SK-N-SH (cell line): Measurements from ENCODE around the gene ARHGEF28. TPM values are rescaled to one million over a fixed set of nuclear protein-coding genes. Genes with fewer than 3 reads are reported as not detected.

Source experiments
- CTCF ChIA-PET: fragments of 300-600, 350-600 bp; formaldehyde crosslinking; extraction: SDS; loops from one replicate; lab custom pipeline; 2021; lab: Yijun Ruan, JAX
- POLR2A ChIA-PET: fragments of 350-600 bp; sonication (Branson Sonifier 250); formaldehyde crosslinking; extraction: SDS; loops from one replicate; lab custom pipeline; 2020; ENCODE audit warnings: antibody characterized with exemption, inconsistent platforms; lab: Yijun Ruan, JAX
- DNase-seq: peaks from one replicate; pipeline ENCODE4 v3.0.0; 2012
- H2AFZ ChIP-seq: fragments of 200-600 bp; sonication (generic); 2 replicates; pipeline ENCODE4 v1.8.1; 2016; ENCODE audit warnings: antibody characterized with exemption, mild to moderate bottlenecking, low read depth
- H3F3A ChIP-seq: fragments of 200-600 bp; sonication (generic); replicated peaks from 2 replicates; pipeline ENCODE3; 2016; ENCODE audit warnings: antibody characterized with exemption, mild to moderate bottlenecking; ENCODE audit not compliant: insufficient read depth
- H3K27ac ChIP-seq, 2 experiments: fragments of 200-500 bp in 1 of 2; fragments of 200-600 bp in 1 of 2; sonication (Bioruptor generic) in 1 of 2; sonication (generic), shearing (Covaris generic) in 1 of 2; 2 replicates each; pipeline versions ENCODE4 v1.5.1 to v1.6.1; 2014 to 2016; ENCODE audit warnings: low read depth in 2 of 2, inconsistent platforms in 1 of 2, low read length in 1 of 2, mild to moderate bottlenecking in 1 of 2, mixed read lengths in 1 of 2
- H3K27me3 ChIP-seq: fragments of 200-600 bp; sonication (generic), shearing (Covaris generic); 2 replicates; pipeline ENCODE4 v1.6.1; 2016; ENCODE audit warnings: mixed run types; ENCODE audit not compliant: insufficient read depth
- H3K36me3 ChIP-seq, 2 experiments: fragments of 200-500 bp in 1 of 2; fragments of 200-600 bp in 1 of 2; sonication (Bioruptor generic) in 1 of 2; sonication (generic) in 1 of 2; replicated peaks in 1 of 2; 2 replicates each; pipeline versions ENCODE3 to v1.5.1; 2014 to 2016; ENCODE audit warnings: low read length in 1 of 2, mild to moderate bottlenecking in 1 of 2; ENCODE audit not compliant: insufficient read depth in 2 of 2, control insufficient read depth in 1 of 2
- H3K4me1 ChIP-seq, 2 experiments: fragments of 200-500 bp in 1 of 2; fragments of 200-600 bp in 1 of 2; sonication (Bioruptor generic) in 1 of 2; sonication (generic), shearing (Covaris generic) in 1 of 2; 2 replicates each; pipeline versions ENCODE4 v1.5.1 to v1.6.1; 2014 to 2016; ENCODE audit warnings: low read depth in 1 of 2, low read length in 1 of 2, mixed run types in 1 of 2; ENCODE audit not compliant: insufficient read depth in 2 of 2, control insufficient read depth in 1 of 2
- H3K4me2 ChIP-seq: fragments of 200-600 bp; sonication (generic), shearing (Covaris generic); 2 replicates; pipeline ENCODE4 v1.6.1; 2017; ENCODE audit warnings: mixed run types
- H3K4me3 ChIP-seq, 2 experiments: fragments of 200-500 bp in 1 of 2; fragments of 200-600 bp in 1 of 2; sonication (Bioruptor generic) in 1 of 2; sonication (generic), shearing (Covaris generic) in 1 of 2; 2 replicates each; pipeline versions ENCODE4 v1.5.1 to v1.8.1; 2014 to 2016; ENCODE audit warnings: low read depth in 2 of 2, inconsistent platforms in 1 of 2, low read length in 1 of 2, mild to moderate bottlenecking in 1 of 2, mixed read lengths in 1 of 2, moderate library complexity in 1 of 2
- H3K79me2 ChIP-seq: fragments of 200-600 bp; sonication (generic); 2 replicates; pipeline ENCODE4 v1.8.1; 2017; ENCODE audit warnings: mild to moderate bottlenecking; ENCODE audit not compliant: insufficient read depth
- H3K9ac ChIP-seq: fragments of 200-600 bp; sonication (generic); 2 replicates; pipeline ENCODE4 v1.6.1; 2017; ENCODE audit warnings: mixed run types
- H3K9me2 ChIP-seq: fragments of 200-600 bp; sonication (generic); 2 replicates; pipeline ENCODE4 v1.6.1; 2017; ENCODE audit warnings: mixed run types
- H3K9me3 ChIP-seq: fragments of 200-600 bp; sonication (generic); 2 replicates; pipeline ENCODE4 v1.6.1; 2017; ENCODE audit warnings: mixed run types, mild to moderate bottlenecking, moderate library complexity
- H4K20me1 ChIP-seq: fragments of 200-600 bp; sonication (generic); 2 replicates; pipeline ENCODE4 v1.6.1; 2017; ENCODE audit warnings: mild to moderate bottlenecking, mixed run types; ENCODE audit not compliant: insufficient read depth
- FOXJ3 ChIP-seq: sonication (generic); formaldehyde crosslinking; IDR thresholded peaks from 2 replicates; pipeline ENCODE4 v1.5.1; 2020; ENCODE audit warnings: mild to moderate bottlenecking, missing genetic modification reagents
- FOXM1 ChIP-seq: IDR thresholded peaks from 2 replicates; pipeline ENCODE4 v1.4.0; 2012; ENCODE audit warnings: low read depth, mild to moderate bottlenecking
- GABPA ChIP-seq: IDR thresholded peaks from 2 replicates; pipeline ENCODE4 v1.4.0; 2012; ENCODE audit warnings: low read depth, mild to moderate bottlenecking
- JUND ChIP-seq: IDR thresholded peaks from 2 replicates; pipeline ENCODE4 v1.4.0; 2012
- NFIC ChIP-seq: IDR thresholded peaks from 2 replicates; pipeline ENCODE4 v1.4.0; 2012; ENCODE audit warnings: borderline replicate concordance
- RFX5 ChIP-seq: IDR thresholded peaks from 2 replicates; pipeline ENCODE4 v1.6.1; 2012; ENCODE audit warnings: mild to moderate bottlenecking, improper control_type of control experiment, low read length
- TCF12 ChIP-seq: IDR thresholded peaks from 2 replicates; pipeline ENCODE4 v1.4.0; 2012
- TEAD4 ChIP-seq: IDR thresholded peaks from 2 replicates; pipeline ENCODE4 v1.4.0; 2012; ENCODE audit warnings: mild to moderate bottlenecking, borderline replicate concordance; ENCODE audit not compliant: insufficient read depth
- WGBS: methylation state at CpG from one replicate; pipeline ENCODE4 v1.1.6; 2017; ENCODE audit warnings: low lambda C conversion rate; 5-methylcytosine and 5-hydroxymethylcytosine counted together
- polyA plus RNA-seq, 3 experiments: library from polyadenylated mRNA; depleted of rRNA; stranded (reverse); fragments of >200 nt; gene quantifications; 2 replicates each; pipeline ENCODE4 v1.2.3, GENCODE V29; 2012
- TF ChIP-seq, protein P1 (sequence below): fragments of 200-600 bp; sonication (generic); IDR thresholded peaks from 2 replicates; pipeline ENCODE4 v1.6.1; 2017; ENCODE audit warnings: antibody characterized with exemption, mild to moderate bottlenecking, moderate library complexity
- TF ChIP-seq, protein P2 (sequence below): fragments of 150-350 bp; IDR thresholded peaks from 2 replicates; pipeline ENCODE4 v1.6.1; 2017; ENCODE audit warnings: antibody characterized with exemption, low read length, low read depth, borderline replicate concordance
- TF ChIP-seq, protein P3 (sequence below): IDR thresholded peaks from 2 replicates; pipeline ENCODE4 v1.4.0; 2012; ENCODE audit warnings: low read depth, borderline replicate concordance
- TF ChIP-seq, protein P4 (sequence below): IDR thresholded peaks from 2 replicates; pipeline ENCODE4 v1.4.0; 2012; ENCODE audit warnings: low read depth, borderline replicate concordance

ARHGEF28 gene
- polyA plus RNA-seq, 1 of the 3 experiments (the other 2 are of a cell fraction), result 4.2 TPM

DNA sequence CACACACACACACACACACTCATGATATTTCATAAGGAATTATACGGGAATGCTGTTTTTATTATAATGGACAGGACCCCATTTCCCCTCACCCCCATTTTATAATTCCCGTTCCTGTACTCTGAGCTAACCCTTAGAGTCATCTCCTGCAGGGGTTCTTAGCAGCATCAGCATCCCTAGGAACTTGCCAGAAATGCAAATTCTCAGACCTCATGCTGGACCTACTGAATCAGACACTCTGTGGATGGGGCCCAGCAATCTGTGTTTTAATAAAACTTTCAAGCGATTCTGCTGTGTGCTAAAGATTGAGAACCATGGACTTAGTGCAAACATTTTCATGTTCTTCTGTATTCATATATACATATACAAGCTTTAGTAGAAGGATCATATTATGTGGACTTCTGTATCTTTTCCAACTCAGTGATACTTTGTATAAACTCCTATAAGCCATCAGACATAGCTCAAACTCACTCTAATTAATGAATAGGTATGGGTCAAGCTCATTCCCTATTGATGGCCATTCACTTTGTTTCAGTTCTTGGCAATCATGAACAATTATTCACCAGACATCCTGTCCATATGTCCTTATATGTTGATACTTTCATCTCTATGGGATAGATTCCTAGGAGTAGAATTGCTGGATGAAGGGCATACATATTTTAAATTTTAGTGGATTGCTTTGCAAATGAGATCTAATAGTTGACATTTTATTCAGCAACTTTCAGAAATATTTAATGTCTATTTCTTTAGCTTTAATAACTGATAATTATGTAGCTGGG is 65.5 kb downstream of the ARHGEF28 start:
- H3K4me1 ChIP-seq, result peaks cover 0 to 27% of the 10 kb centered on the region in 2 experiments; a peak in 2 of 4 replicates
- no peaks in the 10 kb centered on the region for H3K36me3 ChIP-seq
- no peaks in the 10 kb centered on the region for H3K27me3 ChIP-seq
- H3F3A ChIP-seq, result peaks cover 20% of the 10 kb centered on the region
- no peaks in the 10 kb centered on the region for H3K9me3 ChIP-seq
- peak overlapping the region in 1 of 2 experiments; percentile 76; a peak in 2 of 4 replicates for H3K27ac ChIP-seq
- peaks cover 4% of the 10 kb centered on the region; the same call in 1 of the 2 replicates for H3K79me2 ChIP-seq
- H2AFZ ChIP-seq, result no peak overlapping the region
- ChIA-PET CTCF (interaction anchor here (0.6 to 1.7 kb wide), 7 partner anchors 15 to 736 kb away, joined by 3 to 5 read pairs (median 3); partner anchors contain the start of gene FCHO2), POLR2A (no interaction called here)
- WGBS, result 78% methylated on average over 3 of the region's 3 CpGs
- TF ChIP-seq GABPA (no peak), FOXJ3 (CRISPR knock-in tag) (no peak), TCF12 (no peak), JUND (no peak), RFX5 (no peak), NFIC (no peak), FOXM1 (no peak), TEAD4 (no peak)
- TF ChIP-seq, protein P1, sequence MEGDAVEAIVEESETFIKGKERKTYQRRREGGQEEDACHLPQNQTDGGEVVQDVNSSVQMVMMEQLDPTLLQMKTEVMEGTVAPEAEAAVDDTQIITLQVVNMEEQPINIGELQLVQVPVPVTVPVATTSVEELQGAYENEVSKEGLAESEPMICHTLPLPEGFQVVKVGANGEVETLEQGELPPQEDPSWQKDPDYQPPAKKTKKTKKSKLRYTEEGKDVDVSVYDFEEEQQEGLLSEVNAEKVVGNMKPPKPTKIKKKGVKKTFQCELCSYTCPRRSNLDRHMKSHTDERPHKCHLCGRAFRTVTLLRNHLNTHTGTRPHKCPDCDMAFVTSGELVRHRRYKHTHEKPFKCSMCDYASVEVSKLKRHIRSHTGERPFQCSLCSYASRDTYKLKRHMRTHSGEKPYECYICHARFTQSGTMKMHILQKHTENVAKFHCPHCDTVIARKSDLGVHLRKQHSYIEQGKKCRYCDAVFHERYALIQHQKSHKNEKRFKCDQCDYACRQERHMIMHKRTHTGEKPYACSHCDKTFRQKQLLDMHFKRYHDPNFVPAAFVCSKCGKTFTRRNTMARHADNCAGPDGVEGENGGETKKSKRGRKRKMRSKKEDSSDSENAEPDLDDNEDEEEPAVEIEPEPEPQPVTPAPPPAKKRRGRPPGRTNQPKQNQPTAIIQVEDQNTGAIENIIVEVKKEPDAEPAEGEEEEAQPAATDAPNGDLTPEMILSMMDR, result no peak
- TF ChIP-seq, protein P2, sequence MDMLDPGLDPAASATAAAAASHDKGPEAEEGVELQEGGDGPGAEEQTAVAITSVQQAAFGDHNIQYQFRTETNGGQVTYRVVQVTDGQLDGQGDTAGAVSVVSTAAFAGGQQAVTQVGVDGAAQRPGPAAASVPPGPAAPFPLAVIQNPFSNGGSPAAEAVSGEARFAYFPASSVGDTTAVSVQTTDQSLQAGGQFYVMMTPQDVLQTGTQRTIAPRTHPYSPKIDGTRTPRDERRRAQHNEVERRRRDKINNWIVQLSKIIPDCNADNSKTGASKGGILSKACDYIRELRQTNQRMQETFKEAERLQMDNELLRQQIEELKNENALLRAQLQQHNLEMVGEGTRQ, result no peak
- TF ChIP-seq, protein P3, sequence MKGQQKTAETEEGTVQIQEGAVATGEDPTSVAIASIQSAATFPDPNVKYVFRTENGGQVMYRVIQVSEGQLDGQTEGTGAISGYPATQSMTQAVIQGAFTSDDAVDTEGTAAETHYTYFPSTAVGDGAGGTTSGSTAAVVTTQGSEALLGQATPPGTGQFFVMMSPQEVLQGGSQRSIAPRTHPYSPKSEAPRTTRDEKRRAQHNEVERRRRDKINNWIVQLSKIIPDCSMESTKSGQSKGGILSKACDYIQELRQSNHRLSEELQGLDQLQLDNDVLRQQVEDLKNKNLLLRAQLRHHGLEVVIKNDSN, result no peak
- TF ChIP-seq, protein P4, sequence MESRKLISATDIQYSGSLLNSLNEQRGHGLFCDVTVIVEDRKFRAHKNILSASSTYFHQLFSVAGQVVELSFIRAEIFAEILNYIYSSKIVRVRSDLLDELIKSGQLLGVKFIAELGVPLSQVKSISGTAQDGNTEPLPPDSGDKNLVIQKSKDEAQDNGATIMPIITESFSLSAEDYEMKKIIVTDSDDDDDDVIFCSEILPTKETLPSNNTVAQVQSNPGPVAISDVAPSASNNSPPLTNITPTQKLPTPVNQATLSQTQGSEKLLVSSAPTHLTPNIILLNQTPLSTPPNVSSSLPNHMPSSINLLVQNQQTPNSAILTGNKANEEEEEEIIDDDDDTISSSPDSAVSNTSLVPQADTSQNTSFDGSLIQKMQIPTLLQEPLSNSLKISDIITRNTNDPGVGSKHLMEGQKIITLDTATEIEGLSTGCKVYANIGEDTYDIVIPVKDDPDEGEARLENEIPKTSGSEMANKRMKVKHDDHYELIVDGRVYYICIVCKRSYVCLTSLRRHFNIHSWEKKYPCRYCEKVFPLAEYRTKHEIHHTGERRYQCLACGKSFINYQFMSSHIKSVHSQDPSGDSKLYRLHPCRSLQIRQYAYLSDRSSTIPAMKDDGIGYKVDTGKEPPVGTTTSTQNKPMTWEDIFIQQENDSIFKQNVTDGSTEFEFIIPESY, result no peak
- no peak overlapping the region for H3K4me3 ChIP-seq
- peak overlapping the region; percentile 60 for H3K4me2 ChIP-seq
- no peak overlapping the region for H3K9ac ChIP-seq
- H4K20me1 ChIP-seq, result no peaks in the 10 kb centered on the region
- DNase-seq, result no peak
- no peaks in the 10 kb centered on the region for H3K9me2 ChIP-seq
